Epithelial cell of proximal tubule (primary cell): ENCODE results near the gene ZNF274. TPM values are rescaled to one million over a fixed set of nuclear protein-coding genes. Genes with fewer than 3 reads are reported as not detected.

ENCODE experiments used
- DNase-seq: peaks from one replicate; pipeline ENCODE4 v3.0.0-alpha.2; 2011; ENCODE audit warnings: low read depth
- H3K4me3 ChIP-seq: 2 replicates; pipeline ENCODE4 v1.5.1; 2011; ENCODE audit warnings: low read depth, mild to moderate bottlenecking, low read length
- total RNA-seq: library from RNA; depleted of rRNA; stranded (reverse); fragments of >200 nt; gene quantifications from 2 replicates; pipeline ENCODE4 v1.2.3, GENCODE V29; 2015
- TF ChIP-seq, protein P1 (sequence below): conservative IDR thresholded peaks from 2 replicates; pipeline ENCODE4 v1.5.1; 2012; ENCODE audit warnings: low read depth, mild to moderate bottlenecking, low read length

Gene ZNF274
- total RNA-seq, 1 donor from 2014 or later = 23.6 TPM

DNA sequence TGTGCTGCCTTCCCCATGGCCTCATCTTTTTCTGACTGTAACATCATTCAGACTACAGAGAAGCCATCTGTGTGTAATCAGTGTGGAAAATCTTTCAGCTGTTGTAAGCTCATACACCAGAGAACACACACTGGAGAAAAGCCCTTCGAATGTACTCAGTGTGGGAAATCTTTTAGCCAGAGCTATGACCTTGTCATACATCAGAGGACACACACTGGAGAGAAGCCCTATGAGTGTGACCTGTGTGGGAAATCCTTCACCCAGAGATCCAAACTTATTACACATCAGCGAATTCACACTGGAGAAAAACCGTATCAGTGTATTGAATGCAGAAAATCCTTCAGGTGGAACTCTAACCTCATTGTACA lies 78.7 kb downstream of the ZNF274 start:
- DNase-seq = no peak
- TF ChIP-seq, protein P1, sequence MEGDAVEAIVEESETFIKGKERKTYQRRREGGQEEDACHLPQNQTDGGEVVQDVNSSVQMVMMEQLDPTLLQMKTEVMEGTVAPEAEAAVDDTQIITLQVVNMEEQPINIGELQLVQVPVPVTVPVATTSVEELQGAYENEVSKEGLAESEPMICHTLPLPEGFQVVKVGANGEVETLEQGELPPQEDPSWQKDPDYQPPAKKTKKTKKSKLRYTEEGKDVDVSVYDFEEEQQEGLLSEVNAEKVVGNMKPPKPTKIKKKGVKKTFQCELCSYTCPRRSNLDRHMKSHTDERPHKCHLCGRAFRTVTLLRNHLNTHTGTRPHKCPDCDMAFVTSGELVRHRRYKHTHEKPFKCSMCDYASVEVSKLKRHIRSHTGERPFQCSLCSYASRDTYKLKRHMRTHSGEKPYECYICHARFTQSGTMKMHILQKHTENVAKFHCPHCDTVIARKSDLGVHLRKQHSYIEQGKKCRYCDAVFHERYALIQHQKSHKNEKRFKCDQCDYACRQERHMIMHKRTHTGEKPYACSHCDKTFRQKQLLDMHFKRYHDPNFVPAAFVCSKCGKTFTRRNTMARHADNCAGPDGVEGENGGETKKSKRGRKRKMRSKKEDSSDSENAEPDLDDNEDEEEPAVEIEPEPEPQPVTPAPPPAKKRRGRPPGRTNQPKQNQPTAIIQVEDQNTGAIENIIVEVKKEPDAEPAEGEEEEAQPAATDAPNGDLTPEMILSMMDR = no peak

DNA sequence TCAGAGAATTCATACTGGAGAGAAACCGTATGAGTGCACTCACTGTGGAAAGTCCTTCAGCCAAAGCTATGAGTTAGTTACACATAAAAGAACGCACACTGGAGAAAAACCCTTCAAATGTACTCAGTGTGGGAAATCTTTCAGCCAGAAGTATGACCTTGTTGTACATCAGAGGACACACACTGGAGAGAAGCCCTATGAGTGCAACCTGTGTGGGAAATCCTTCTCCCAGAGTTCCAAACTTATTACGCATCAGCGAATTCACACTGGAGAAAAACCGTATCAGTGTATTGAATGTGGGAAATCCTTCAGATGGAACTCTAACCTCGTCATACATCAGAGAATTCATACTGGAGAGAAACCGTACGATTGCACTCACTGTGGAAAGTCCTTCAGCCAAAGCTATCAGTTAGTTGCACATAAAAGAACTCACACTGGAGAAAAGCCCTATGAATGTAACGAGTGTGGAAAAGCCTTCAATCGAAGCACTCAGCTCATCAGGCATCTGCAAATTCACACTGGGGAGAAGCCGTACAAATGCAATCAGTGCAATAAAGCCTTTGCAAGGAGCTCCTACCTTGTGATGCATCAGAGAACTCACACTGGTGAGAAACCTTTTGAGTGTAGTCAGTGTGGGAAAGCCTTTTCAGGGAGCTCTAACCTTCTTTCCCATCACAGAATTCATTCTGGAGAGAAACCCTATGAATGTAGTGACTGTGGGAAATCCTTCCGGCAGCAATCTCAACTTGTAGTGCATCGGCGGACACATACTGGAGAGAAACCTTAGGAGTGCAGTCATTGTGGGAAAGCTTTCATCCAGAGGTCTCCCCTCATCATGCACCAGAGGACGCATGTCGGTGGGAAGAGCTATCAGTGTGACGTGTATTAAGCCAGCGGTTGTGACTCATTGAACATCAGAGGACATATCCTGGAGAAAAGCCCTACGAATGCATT lies 79.4 kb downstream of the ZNF274 start:
- TF ChIP-seq, protein P1 = no peak
- DNase-seq = no peak
- no peak overlapping the region for H3K4me3 ChIP-seq

More for the DNA sequence above, 78.7 kb downstream of the ZNF274 start:
- no peak overlapping the region for H3K4me3 ChIP-seq

DNA sequence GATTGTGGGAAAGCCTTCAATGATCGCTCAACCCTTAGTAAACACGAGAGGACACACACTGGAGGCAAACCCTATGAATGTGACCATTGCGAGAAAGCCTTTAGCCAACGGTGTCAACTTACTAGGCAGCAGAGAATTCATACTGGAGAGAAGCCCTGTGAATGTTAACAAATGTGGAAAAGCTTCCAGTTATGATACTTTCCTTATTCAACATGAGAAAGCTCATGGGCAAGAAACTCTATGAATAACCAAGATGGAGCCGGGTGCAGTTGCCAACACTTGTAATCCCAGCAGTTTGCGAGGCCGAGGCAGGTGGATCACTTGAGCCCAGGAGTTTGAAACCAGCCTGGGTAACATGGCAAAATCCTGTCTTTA lies 80.0 kb downstream of the ZNF274 start:
- H3K4me3 ChIP-seq = no peak overlapping the region
- TF ChIP-seq, protein P1 = no peak
- DNase-seq = no peak

Other genes with a start within 250 kb of the ZNF274 start
- gene ZNF418, start 247.7 kb upstream of the ZNF274 start, total RNA-seq = 1.3 and 1.5 TPM in 2 replicates
- 1.5 and 2.9 TPM in 2 replicates for gene ZNF256, start 235.4 kb upstream of the ZNF274 start, total RNA-seq
- gene C19orf18, start 208.5 kb upstream of the ZNF274 start, total RNA-seq = not detected in 2 replicates
- gene ZNF606, start 180.2 kb upstream of the ZNF274 start, total RNA-seq = 6.2 and 23.6 TPM in 2 replicates
- 0.22 and 0.69 TPM in 2 replicates for gene ZSCAN1, start 149.0 kb upstream of the ZNF274 start, total RNA-seq
- gene ZNF135, start 123.8 kb upstream of the ZNF274 start, total RNA-seq = 1.7 and 3.5 TPM in 2 replicates
- 23.9 and 40.1 TPM in 2 replicates for gene ZSCAN18, start 84.8 kb upstream of the ZNF274 start, total RNA-seq
- 4.1 and 7.1 TPM in 2 replicates for gene ZNF329, start 32.3 kb upstream of the ZNF274 start, total RNA-seq
- gene ZNF544, start 45.9 kb downstream of the ZNF274 start, total RNA-seq = 54.5 and 58.9 TPM in 2 replicates
- 4.2 and 4.5 TPM in 2 replicates for gene ZNF8, start 95.9 kb downstream of the ZNF274 start, total RNA-seq
- gene ERVK3-1, start 122.3 kb downstream of the ZNF274 start, total RNA-seq = 40.4 and 51.0 TPM in 2 replicates
- gene ZSCAN22, start 143.9 kb downstream of the ZNF274 start, total RNA-seq = 1.3 and 1.9 TPM in 2 replicates
- gene A1BG, start 170.4 kb downstream of the ZNF274 start, total RNA-seq = 2.7 and 20.1 TPM in 2 replicates
- 0.06 and 0.14 TPM in 2 replicates for gene ZNF497, start 179.7 kb downstream of the ZNF274 start, total RNA-seq
- gene ZNF837, start 198.0 kb downstream of the ZNF274 start, total RNA-seq = 2.4 and 11.5 TPM in 2 replicates
- 1,628 and 2,421 TPM in 2 replicates for gene RPS5, start 204.2 kb downstream of the ZNF274 start, total RNA-seq
- gene RNF225, start 212.6 kb downstream of the ZNF274 start, total RNA-seq = not detected in 2 replicates
- 5.3 and 10.5 TPM in 2 replicates for gene ZNF584, start 225.6 kb downstream of the ZNF274 start, total RNA-seq